Stimulated activated CD8-positive, alpha-beta memory T cell treated with anti-CD3 and anti-CD28 coated beads, Interleukin-7, amount 100 ng/mL, for 24 hours (primary cell): ENCODE results near the gene TATDN3.
"Not testable (repeated sequence)": the region's sequence is repeated elsewhere in the genome, so short reads cannot be mapped to it uniquely, and the experiment has no call there.

ENCODE experiments used
- DNase-seq: peaks from one replicate; pipeline ENCODE4 v3.0.0-alpha.2; 2020; ENCODE audit warnings: low read depth

Gene TATDN3

DNA sequence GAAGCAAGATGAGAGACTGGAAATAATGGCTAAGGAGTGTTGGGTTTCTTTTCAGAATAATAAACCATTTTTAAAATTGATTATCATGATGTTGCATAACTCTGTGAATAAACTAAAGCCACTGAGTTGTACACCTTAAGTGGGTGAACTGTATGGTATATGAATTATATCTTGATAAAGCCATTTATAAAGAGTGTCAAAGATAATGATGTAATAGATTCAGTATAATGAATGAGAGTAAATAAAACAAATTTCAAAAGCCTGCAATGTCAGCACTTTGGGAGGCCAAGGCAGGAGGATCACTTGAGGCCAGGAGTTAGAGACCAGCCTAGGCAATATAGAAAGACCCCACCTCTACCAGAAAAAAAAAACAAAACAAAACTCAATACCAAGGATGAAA is 16.5 kb upstream of the TATDN3 start:
- no peak for DNase-seq

- no peak for DNase-seq
Measured at GRCh38 chr1:212777151-212777550, 14.5 kb upstream of the TATDN3 start.

- not testable (repeated sequence) for DNase-seq
Measured at GRCh38 chr1:212779086-212779485, 12.6 kb upstream of the TATDN3 start.

DNA sequence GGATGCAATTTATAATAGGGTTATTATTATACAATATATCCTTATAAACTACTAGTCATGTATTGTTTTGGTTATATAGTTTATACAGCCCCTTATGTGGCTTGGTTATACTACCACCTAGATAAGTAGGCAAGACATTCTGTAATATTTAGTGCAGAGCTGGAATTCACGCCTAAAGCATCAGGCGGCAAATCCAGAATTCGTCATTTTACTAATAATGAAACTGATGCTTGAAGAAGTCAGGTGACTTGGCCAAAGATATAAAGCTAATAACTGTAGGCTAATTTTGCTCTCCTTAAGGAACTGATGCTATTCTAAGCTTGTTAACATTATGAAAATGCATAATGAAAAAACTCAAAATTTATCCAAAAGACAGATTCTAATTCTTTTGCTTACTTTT is 10.9 kb upstream of the TATDN3 start:
- DNase-seq = no peak

- no peak for DNase-seq
Measured at GRCh38 chr1:212781225-212781624, 10.5 kb upstream of the TATDN3 start.

GRCh38 chr1:212782422-212783154 is 9.1 kb upstream of the TATDN3 start:
- DNase-seq = no peak

GRCh38 chr1:212783976-212784375 is 7.7 kb upstream of the TATDN3 start:
- DNase-seq = no peak

GRCh38 chr1:212785871-212786270 is 5.8 kb upstream of the TATDN3 start:
- no peak for DNase-seq

- no peak for DNase-seq
Measured at GRCh38 chr1:212791261-212791675, 426 bp upstream of the TATDN3 start.

DNA sequence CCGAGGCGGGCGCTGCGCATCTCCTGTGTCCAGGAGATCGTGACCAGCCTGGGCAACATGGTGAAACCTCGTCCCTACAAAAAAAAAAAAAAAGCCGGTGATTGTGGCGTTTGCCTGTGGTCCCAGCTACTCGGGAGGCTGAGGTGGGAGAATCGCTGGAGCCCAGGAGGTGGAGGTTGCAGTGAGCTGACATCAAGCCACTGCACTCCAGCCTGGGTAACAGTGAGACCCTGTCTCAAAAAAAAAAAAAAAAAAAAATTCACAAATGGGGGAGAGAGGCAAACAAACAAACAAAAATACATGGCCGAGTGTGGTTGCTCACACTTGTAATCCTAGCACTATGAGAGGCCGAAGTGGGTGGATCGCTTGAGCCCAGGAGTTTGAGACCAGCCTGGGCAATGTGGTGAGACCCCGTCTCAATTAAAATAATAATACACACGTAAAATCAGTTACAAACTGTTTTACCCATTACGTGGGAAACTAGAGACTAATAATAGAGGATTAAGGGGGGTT is 758 bp downstream of the TATDN3 start:
- no peak for DNase-seq

- DNase-seq = no peak
Measured at GRCh38 chr1:212794561-212795014, 2.9 kb downstream of the TATDN3 start.

GRCh38 chr1:212797681-212798080 is 6.0 kb downstream of the TATDN3 start:
- DNase-seq = no peak

GRCh38 chr1:212805767-212806166 is 14.1 kb downstream of the TATDN3 start:
- DNase-seq = no peak

GRCh38 chr1:212814537-212815334 is 23.0 kb downstream of the TATDN3 start:
- no peak for DNase-seq

- no peak for DNase-seq
Measured at GRCh38 chr1:212816567-212817278, 25.0 kb downstream of the TATDN3 start.

GRCh38 chr1:212819726-212820125 is 28.0 kb downstream of the TATDN3 start:
- no peak for DNase-seq

- no peak for DNase-seq
Measured at GRCh38 chr1:212820969-212821368, 29.3 kb downstream of the TATDN3 start.

DNA sequence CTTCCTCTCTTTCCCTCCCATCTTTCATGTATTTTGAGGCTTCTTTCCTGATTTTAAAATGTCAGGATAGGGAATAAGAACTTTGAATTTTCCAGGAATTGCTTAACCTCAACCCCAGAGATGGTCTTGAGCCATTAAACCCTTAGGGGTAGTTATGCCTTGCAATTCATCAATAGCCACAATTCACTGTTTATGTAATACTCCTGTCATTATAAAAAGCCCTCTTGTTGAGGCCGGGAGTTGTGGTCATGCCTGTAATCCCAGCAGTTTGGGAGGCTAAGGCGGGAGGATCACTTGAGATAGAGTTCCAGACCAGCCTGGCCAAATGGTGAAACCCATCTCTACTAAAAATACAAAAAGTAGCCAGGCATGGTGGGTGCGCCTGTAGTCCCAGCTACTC is 31.3 kb downstream of the TATDN3 start:
- no peak for DNase-seq

DNA sequence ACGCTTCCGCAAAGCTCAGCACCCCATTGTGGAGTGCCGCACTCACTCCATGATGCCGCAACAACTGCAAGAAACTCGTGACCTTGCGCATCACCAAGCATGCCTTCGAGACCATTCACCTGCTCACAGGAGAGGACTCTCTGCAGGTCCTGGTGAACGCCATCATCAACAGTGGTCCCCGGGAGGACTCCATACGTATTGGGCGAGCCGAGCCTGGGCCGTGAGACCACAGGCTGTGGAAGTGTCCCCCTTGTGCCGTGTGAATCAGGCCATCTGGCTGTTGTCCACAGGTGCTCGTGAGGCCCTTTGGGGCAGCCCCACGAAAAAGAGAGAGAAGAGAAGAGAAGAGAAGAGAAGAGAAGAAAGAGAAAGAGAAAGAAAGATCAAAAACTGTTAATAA is 32.5 kb downstream of the TATDN3 start:
- no peak for DNase-seq

DNA sequence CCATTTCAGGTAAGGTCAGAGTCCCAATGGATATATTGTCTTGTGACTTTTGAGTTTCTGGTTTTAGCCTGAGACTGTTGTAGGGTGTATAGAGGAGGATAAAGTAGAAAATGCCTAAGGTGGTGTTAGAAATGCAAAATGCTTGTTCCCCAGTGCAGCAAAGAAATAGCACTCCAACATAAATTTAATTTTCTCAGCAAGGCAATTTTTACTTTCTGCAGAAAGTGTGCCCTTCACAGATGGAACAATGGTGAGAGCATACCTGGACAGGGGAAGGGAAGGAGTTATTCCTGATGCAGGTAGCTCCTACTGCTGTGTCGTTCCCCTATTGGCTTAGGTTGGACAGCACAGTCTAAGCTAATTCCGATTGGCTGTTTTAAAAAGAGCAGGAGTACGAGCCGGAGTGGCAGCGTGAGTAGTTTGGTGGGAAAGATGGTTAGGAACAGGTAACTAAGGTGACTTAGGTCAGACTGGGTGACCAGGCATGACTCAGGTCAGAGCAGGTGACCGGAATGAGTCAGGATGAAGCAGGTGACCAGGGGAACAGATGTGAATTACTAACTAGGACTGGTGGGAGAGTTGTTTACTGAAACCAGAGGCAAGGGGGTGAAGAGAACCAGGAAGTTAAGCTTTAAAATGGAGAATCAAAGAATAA is 34.2 kb downstream of the TATDN3 start:
- DNase-seq = no peak

- DNase-seq = no peak
Measured at GRCh38 chr1:212827171-212827776, 35.6 kb downstream of the TATDN3 start.
